ENCODE results near the gene DIDO1.

DNA sequence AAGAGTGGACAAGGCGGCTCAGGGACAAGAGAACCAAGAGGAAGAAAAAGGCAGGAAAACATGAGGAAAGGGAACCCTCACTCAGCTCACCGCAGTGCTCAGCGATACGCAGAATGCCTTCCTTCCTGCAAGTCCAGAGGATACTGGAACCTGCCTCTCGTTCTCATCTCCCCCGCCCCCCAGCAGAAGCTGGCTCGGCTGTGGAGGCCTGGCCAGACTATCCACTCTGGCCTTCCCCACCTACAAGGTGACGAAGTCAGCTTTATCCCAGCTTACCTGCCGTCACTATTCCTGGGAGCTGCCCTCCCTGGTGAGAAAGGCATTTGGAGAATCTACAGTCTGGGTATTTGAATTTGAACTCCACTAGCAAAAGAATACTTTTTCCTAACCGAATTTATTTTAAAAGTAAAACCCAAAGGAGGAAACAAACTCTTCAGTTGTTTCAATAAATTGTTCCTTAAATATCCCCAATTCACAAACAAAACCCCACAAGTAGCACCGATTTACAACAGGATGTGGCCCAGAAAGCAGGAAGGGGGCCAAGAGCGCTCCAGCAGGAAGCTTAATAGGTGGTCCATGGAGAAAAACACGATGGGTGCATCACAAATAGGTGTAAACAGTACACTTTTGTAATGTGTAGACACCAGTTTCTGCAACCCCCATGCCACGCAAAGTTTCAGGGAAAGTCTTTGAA is 2.1 kb upstream of the DIDO1 start:
- TF ChIP-seq, protein P1, sequence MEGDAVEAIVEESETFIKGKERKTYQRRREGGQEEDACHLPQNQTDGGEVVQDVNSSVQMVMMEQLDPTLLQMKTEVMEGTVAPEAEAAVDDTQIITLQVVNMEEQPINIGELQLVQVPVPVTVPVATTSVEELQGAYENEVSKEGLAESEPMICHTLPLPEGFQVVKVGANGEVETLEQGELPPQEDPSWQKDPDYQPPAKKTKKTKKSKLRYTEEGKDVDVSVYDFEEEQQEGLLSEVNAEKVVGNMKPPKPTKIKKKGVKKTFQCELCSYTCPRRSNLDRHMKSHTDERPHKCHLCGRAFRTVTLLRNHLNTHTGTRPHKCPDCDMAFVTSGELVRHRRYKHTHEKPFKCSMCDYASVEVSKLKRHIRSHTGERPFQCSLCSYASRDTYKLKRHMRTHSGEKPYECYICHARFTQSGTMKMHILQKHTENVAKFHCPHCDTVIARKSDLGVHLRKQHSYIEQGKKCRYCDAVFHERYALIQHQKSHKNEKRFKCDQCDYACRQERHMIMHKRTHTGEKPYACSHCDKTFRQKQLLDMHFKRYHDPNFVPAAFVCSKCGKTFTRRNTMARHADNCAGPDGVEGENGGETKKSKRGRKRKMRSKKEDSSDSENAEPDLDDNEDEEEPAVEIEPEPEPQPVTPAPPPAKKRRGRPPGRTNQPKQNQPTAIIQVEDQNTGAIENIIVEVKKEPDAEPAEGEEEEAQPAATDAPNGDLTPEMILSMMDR (IDR thresholded peaks at IDR 0.05) = no peak
- no peak for TF ChIP-seq POLR2AphosphoS5 (IDR thresholded peaks at IDR 0.05; ENCODE audit: insufficient read depth in 1 of 2, low read depth in 1 of 2)

All from vagina (tissue), 2 donors.